ENCODE measurements around the gene TMEM179B. TPM values are rescaled to one million over a fixed set of nuclear protein-coding genes. Genes with fewer than 3 reads are reported as not detected.

TMEM179B gene
- total and polyA plus RNA-seq, 2 of the 13 experiments (the other 11 are each of a cell fraction or from before 2014, with no cell fraction given): 24.8 to 25.7 TPM

DNA sequence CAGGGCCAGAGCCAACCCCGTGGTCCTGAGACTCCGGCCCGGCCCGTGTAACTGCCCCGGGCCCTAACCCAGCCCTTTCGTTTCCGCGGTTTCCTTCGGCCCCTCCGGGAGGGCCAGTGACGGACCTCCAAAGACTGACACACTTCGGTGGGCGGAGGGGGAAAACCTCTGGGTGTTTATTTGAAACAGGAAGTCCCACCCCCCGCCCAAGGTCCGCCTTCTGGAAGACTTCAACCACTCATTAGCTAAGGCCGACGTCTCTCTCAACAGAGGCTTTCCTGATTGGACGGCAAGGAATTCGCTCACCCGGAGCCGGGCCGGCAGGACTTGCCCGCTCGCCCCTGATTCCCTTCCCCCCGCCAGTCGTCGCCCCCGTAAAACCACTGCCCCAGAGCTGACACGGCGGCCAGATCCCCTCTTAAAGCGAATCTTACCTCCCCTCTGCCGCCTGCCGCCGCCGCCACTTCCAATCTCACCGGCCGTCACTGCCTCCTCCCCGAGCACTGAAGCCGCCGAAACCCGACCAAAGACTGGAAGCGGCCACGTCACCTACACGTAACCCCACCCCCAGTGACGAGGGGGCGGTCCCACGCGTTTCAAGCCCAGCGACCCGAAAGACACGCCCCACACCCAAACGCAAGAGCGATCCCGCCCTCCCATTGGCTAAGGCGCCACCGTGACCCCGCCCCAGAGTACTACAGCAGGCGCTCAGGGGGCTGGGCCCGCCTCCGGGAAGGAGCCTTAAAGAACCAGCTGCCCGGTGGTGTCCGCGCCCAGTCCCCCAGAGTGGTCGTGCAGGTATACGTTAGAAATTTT is 44.5 kb downstream of the TMEM179B start, which contains the start of gene STX5 (continued):
- TF ChIP-seq TRIM24 (CRISPR knock-in tag; IDR thresholded peaks at IDR 0.05) (no peak), ZNF724P (CRISPR knock-in tag; IDR thresholded peaks at IDR 0.05; ENCODE audit: borderline replicate concordance) (peak; percentile 68; the same call in 1 of the 2 replicates), NCOA2 (CRISPR knock-in tag; IDR thresholded peaks at IDR 0.05) (peak; percentile 55), ZNF572 (CRISPR knock-in tag; IDR thresholded peaks at IDR 0.05) (no peak), SOX13 (IDR thresholded peaks at IDR 0.05) (no peak), SOX13 (CRISPR knock-in tag; conservative IDR thresholded peaks at IDR 0.05 in 1 of 2, IDR thresholded peaks at IDR 0.05 in 1 of 2) (0 out of 4 replicates have a peak, but pooled peaks of 1 of the 2 experiments have one; percentile 79), CHCHD3 (CRISPR knock-in tag; IDR thresholded peaks at IDR 0.05) (peak; percentile 79; the same call in 1 of the 2 replicates), NFIC (IDR thresholded peaks at IDR 0.05; ENCODE audit: low read length) (no peak), RFX3 (CRISPR knock-in tag; IDR thresholded peaks at IDR 0.05) (no peak), ZNF766 (CRISPR knock-in tag; IDR thresholded peaks at IDR 0.05; ENCODE audit: borderline replicate concordance) (no peak), ZNF772 (CRISPR knock-in tag; IDR thresholded peaks at IDR 0.05) (no peak), FOXC1 (CRISPR knock-in tag; IDR thresholded peaks at IDR 0.05; ENCODE audit: borderline replicate concordance) (peak; percentile 90; the same call in 1 of the 2 replicates), RBFOX2 (IDR thresholded peaks at IDR 0.05; ENCODE audit: low read depth, low read length) (peak; percentile 89), HMGA1 (CRISPR knock-in tag; conservative IDR thresholded peaks at IDR 0.05) (no peak), SKI (IDR thresholded peaks at IDR 0.05; ENCODE audit: partially characterized antibody) (peak; percentile 6), ZSCAN9 (CRISPR knock-in tag; IDR thresholded peaks at IDR 0.05; ENCODE audit: borderline replicate concordance) (peak; percentile 83; the same call in 1 of the 2 replicates), CHD4 (IDR thresholded peaks at IDR 0.05; ENCODE audit: borderline replicate concordance, low read length) (no peak), WIZ (CRISPR knock-in tag; IDR thresholded peaks at IDR 0.05) (0 out of 2 replicates have a peak, but pooled peaks have one; percentile 63), KAT2B (IDR thresholded peaks at IDR 0.05; ENCODE audit: borderline replicate concordance, low read depth, low read length) (no peak)
- TF ChIP-seq, protein P1, sequence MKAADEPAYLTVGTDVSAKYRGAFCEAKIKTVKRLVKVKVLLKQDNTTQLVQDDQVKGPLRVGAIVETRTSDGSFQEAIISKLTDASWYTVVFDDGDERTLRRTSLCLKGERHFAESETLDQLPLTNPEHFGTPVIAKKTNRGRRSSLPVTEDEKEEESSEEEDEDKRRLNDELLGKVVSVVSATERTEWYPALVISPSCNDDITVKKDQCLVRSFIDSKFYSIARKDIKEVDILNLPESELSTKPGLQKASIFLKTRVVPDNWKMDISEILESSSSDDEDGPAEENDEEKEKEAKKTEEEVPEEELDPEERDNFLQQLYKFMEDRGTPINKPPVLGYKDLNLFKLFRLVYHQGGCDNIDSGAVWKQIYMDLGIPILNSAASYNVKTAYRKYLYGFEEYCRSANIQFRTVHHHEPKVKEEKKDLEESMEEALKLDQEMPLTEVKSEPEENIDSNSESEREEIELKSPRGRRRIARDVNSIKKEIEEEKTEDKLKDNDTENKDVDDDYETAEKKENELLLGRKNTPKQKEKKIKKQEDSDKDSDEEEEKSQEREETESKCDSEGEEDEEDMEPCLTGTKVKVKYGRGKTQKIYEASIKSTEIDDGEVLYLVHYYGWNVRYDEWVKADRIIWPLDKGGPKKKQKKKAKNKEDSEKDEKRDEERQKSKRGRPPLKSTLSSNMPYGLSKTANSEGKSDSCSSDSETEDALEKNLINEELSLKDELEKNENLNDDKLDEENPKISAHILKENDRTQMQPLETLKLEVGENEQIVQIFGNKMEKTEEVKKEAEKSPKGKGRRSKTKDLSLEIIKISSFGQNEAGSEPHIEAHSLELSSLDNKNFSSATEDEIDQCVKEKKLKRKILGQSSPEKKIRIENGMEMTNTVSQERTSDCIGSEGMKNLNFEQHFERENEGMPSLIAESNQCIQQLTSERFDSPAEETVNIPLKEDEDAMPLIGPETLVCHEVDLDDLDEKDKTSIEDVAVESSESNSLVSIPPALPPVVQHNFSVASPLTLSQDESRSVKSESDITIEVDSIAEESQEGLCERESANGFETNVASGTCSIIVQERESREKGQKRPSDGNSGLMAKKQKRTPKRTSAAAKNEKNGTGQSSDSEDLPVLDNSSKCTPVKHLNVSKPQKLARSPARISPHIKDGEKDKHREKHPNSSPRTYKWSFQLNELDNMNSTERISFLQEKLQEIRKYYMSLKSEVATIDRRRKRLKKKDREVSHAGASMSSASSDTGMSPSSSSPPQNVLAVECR (CRISPR knock-in tag; IDR thresholded peaks at IDR 0.05; ENCODE audit: borderline replicate concordance): peak; percentile 85
- TF ChIP-seq, protein P2, sequence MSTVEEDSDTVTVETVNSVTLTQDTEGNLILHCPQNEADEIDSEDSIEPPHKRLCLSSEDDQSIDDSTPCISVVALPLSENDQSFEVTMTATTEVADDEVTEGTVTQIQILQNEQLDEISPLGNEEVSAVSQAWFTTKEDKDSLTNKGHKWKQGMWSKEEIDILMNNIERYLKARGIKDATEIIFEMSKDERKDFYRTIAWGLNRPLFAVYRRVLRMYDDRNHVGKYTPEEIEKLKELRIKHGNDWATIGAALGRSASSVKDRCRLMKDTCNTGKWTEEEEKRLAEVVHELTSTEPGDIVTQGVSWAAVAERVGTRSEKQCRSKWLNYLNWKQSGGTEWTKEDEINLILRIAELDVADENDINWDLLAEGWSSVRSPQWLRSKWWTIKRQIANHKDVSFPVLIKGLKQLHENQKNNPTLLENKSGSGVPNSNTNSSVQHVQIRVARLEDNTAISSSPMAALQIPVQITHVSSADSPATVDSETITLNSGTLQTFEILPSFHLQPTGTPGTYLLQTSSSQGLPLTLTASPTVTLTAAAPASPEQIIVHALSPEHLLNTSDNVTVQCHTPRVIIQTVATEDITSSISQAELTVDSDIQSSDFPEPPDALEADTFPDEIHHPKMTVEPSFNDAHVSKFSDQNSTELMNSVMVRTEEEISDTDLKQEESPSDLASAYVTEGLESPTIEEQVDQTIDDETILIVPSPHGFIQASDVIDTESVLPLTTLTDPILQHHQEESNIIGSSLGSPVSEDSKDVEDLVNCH (CRISPR knock-in tag; IDR thresholded peaks at IDR 0.05): 0 out of 2 replicates have a peak, but pooled peaks have one; percentile 50
- TF ChIP-seq, protein P3, sequence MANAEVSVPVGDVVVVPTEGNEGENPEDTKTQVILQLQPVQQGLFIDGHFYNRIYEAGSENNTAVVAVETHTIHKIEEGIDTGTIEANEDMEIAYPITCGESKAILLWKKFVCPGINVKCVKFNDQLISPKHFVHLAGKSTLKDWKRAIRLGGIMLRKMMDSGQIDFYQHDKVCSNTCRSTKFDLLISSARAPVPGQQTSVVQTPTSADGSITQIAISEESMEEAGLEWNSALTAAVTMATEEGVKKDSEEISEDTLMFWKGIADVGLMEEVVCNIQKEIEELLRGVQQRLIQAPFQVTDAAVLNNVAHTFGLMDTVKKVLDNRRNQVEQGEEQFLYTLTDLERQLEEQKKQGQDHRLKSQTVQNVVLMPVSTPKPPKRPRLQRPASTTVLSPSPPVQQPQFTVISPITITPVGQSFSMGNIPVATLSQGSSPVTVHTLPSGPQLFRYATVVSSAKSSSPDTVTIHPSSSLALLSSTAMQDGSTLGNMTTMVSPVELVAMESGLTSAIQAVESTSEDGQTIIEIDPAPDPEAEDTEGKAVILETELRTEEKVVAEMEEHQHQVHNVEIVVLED (CRISPR knock-in tag; IDR thresholded peaks at IDR 0.05; ENCODE audit: borderline replicate concordance): peak; percentile 77
